HG02973 (cell line): ENCODE results near the gene CKAP5.

Experiments
- ATAC-seq: cut with Tn5 transposase; IDR thresholded peaks from one replicate; pipeline ENCODE4 v1.9.1; 2021; ENCODE audit warnings: moderate library complexity; ENCODE audit not compliant: unreplicated experiment

The CKAP5 gene

GRCh38 chr11:46769636-46770221, 76.4 kb downstream of the CKAP5 start:
- ATAC-seq = no peak

- no peak for ATAC-seq
These were observed 79.4 kb downstream of the CKAP5 start for GRCh38 chr11:46766656-46767055.

GRCh38 chr11:46762248-46762647, 83.8 kb downstream of the CKAP5 start:
- no peak for ATAC-seq

- ATAC-seq = no peak
These were observed 84.3 kb downstream of the CKAP5 start for GRCh38 chr11:46761807-46762206.

- no peak for ATAC-seq
These were observed 85.5 kb downstream of the CKAP5 start for GRCh38 chr11:46760429-46761128.

- no peak for ATAC-seq
These were observed 86.9 kb downstream of the CKAP5 start for GRCh38 chr11:46759196-46759595.

- ATAC-seq = no peak
These were observed 90.1 kb downstream of the CKAP5 start for GRCh38 chr11:46755962-46756361.

- ATAC-seq = no peak
These were observed 98.9 kb downstream of the CKAP5 start for GRCh38 chr11:46747150-46747549.

- ATAC-seq = no peak
These were observed 100.1 kb downstream of the CKAP5 start for GRCh38 chr11:46745995-46746394.

GRCh38 chr11:46745328-46745727, 100.8 kb downstream of the CKAP5 start:
- ATAC-seq = no peak

GRCh38 chr11:46743693-46744339, 102.3 kb downstream of the CKAP5 start:
- no peak for ATAC-seq

- no peak for ATAC-seq
These were observed 103.0 kb downstream of the CKAP5 start for GRCh38 chr11:46743043-46743442.

- ATAC-seq = no peak
These were observed 104.2 kb downstream of the CKAP5 start for GRCh38 chr11:46741600-46742484.

GRCh38 chr11:46738887-46739286, 107.2 kb downstream of the CKAP5 start:
- no peak for ATAC-seq

GRCh38 chr11:46737699-46738098, 108.4 kb downstream of the CKAP5 start:
- no peak for ATAC-seq

- no peak for ATAC-seq
These were observed 109.5 kb downstream of the CKAP5 start for GRCh38 chr11:46736615-46737014.

GRCh38 chr11:46736146-46736545, 109.9 kb downstream of the CKAP5 start:
- no peak for ATAC-seq

- ATAC-seq = no peak
These were observed 112.8 kb downstream of the CKAP5 start for GRCh38 chr11:46733234-46733633.

- ATAC-seq = no peak
These were observed 114.5 kb downstream of the CKAP5 start for GRCh38 chr11:46731545-46731944.

- ATAC-seq = no peak
These were observed 116.7 kb downstream of the CKAP5 start for GRCh38 chr11:46729110-46730027.
